Gastroesophageal sphincter (tissue), 4 donors: ENCODE results near the gene REN. TPM values are rescaled to one million over a fixed set of nuclear protein-coding genes. Genes with fewer than 3 reads are reported as not detected.

Experiments used
- ATAC-seq: fragments of 150-250 bp; one replicate; pipeline ENCODE4 v1.9.1; 2016; ENCODE audit warnings: mild to moderate bottlenecking, moderate library complexity
- H3K27ac ChIP-seq, 4 donors: fragments of 200-600 bp; sonication (generic) in 3 of 4; 1 replicate in 3 of 4; 2 replicates in 1 of 4; pipeline ENCODE4 v1.5.1; 2016 to 2019
- H3K27me3 ChIP-seq: fragments of 200-600 bp; sonication (generic); one replicate; pipeline ENCODE4 v1.5.1; 2019
- H3K36me3 ChIP-seq, 2 donors: fragments of 200-600 bp; sonication (generic); one replicate each; pipeline ENCODE4 v1.5.1; 2019; ENCODE audit warnings: control low read depth in 1 of 2
- H3K4me1 ChIP-seq, 3 donors: fragments of 200-600 bp; sonication (generic); 1 replicate in 2 of 3; 2 replicates in 1 of 3; pipeline ENCODE4 v1.5.1; 2016 to 2019; ENCODE audit warnings: control low read depth in 2 of 3
- H3K4me3 ChIP-seq, 2 donors: fragments of 200-600 bp; sonication (generic); one replicate each; pipeline ENCODE4 v1.5.1; 2019; ENCODE audit warnings: mild to moderate bottlenecking in 1 of 2, moderate library complexity in 1 of 2
- H3K9me3 ChIP-seq, 3 donors: fragments of 200-600 bp; sonication (generic); one replicate each; pipeline ENCODE4 v1.5.1; 2017 to 2019; ENCODE audit warnings: control low read depth in 2 of 3
- EP300 ChIP-seq: sonication (generic); formaldehyde crosslinking; IDR thresholded peaks from one replicate; pipeline ENCODE4 v1.6.1; 2017; ENCODE audit warnings: antibody characterized with exemption, mild to moderate bottlenecking
- POLR2A ChIP-seq, 2 donors: fragments of 450-650 bp; IDR thresholded peaks; one replicate each; pipeline ENCODE4 v1.6.1; 2017; ENCODE audit warnings: antibody characterized with exemption in 2 of 2, mild to moderate bottlenecking in 2 of 2, moderate library complexity in 1 of 2
- POLR2AphosphoS5 ChIP-seq: sonication (generic); formaldehyde crosslinking; IDR thresholded peaks from one replicate; pipeline ENCODE4 v1.6.1; 2017; ENCODE audit warnings: antibody characterized with exemption
- WGBS, 2 donors: methylation state at CpG; one replicate each; pipeline ENCODE4 v1.1.5; 2018; ENCODE audit warnings: low coverage in 1 of 2; 5-methylcytosine and 5-hydroxymethylcytosine counted together
- total RNA-seq, 4 donors: library from RNA; depleted of rRNA; stranded (reverse); fragments of >200 nt; gene quantifications; one replicate each; pipeline ENCODE4 v1.1.0, GENCODE V29; 2016
- TF ChIP-seq, protein P1 (sequence below), 4 experiments: fragments of 200-600 bp in 2 of 4; fragments of 450-650 bp in 2 of 4; sonication (generic) in 1 of 4; IDR thresholded peaks; one replicate each; pipeline ENCODE4 v1.5.1; 2017 to 2019; ENCODE audit warnings: antibody characterized with exemption in 4 of 4, mild to moderate bottlenecking in 2 of 4, moderate library complexity in 2 of 4

Gene REN
- total RNA-seq, 4 donors from 2014 or later: not detected

- WGBS, 2 donors: 93 to 96% methylated on average over 2 to 4 of the region's 4 CpGs
- peaks cover 0 to 10% (median 0%) of the 10 kb centered on the region in 3 donors for H3K4me1 ChIP-seq
- H3K27ac ChIP-seq: peak overlapping the region in 1 of 4 donors; percentile 2
These were observed 51.5 kb downstream of the REN start for GRCh38 chr1:204114606-204115005.

GRCh38 chr1:204113896-204114295 lies 52.2 kb downstream of the REN start:
- H3K9me3 ChIP-seq: no peaks in the 10 kb centered on the region
- ATAC-seq: peak; percentile 30
- 50% methylated on average over 1 of the region's 1 CpG; no CpG with 5 or more reads in 1 of the 2 donors for WGBS, 2 donors
- H3K27ac ChIP-seq: peak overlapping the region in 1 of 4 donors; percentile 2
- H3K36me3 ChIP-seq: peaks cover 0 to 39% of the 10 kb centered on the region in 2 donors
- H3K4me3 ChIP-seq: no peak overlapping the region
- no peaks in the 10 kb centered on the region for H3K27me3 ChIP-seq
- peaks cover 0 to 16% (median 0%) of the 10 kb centered on the region in 3 donors for H3K4me1 ChIP-seq
- TF ChIP-seq POLR2A (IDR thresholded peaks at IDR 0.05): no peak
- no peak for TF ChIP-seq EP300
- TF ChIP-seq, protein P1, sequence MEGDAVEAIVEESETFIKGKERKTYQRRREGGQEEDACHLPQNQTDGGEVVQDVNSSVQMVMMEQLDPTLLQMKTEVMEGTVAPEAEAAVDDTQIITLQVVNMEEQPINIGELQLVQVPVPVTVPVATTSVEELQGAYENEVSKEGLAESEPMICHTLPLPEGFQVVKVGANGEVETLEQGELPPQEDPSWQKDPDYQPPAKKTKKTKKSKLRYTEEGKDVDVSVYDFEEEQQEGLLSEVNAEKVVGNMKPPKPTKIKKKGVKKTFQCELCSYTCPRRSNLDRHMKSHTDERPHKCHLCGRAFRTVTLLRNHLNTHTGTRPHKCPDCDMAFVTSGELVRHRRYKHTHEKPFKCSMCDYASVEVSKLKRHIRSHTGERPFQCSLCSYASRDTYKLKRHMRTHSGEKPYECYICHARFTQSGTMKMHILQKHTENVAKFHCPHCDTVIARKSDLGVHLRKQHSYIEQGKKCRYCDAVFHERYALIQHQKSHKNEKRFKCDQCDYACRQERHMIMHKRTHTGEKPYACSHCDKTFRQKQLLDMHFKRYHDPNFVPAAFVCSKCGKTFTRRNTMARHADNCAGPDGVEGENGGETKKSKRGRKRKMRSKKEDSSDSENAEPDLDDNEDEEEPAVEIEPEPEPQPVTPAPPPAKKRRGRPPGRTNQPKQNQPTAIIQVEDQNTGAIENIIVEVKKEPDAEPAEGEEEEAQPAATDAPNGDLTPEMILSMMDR (IDR thresholded peaks at IDR 0.05): no peak
- no peak for TF ChIP-seq POLR2AphosphoS5

More at GRCh38 chr1:204114606-204115005, 51.5 kb downstream of the REN start:
- Histone ChIP-seq H3K36me3 (peaks cover 0 to 46% of the 10 kb centered on the region in 2 donors), H3K27me3 (no peaks in the 10 kb centered on the region), H3K9me3 (no peaks in the 10 kb centered on the region), H3K4me3 (no peak overlapping the region)
- TF ChIP-seq, protein P1 (IDR thresholded peaks at IDR 0.05): no peak
- no peak for TF ChIP-seq POLR2A (IDR thresholded peaks at IDR 0.05)
- ATAC-seq: no peak

GRCh38 chr1:204112876-204113730 lies 53.0 kb downstream of the REN start:
- TF ChIP-seq POLR2A (IDR thresholded peaks at IDR 0.05) (no peak), EP300 (no peak), POLR2AphosphoS5 (no peak)
- TF ChIP-seq, protein P1 (IDR thresholded peaks at IDR 0.05): no peak
- Histone ChIP-seq H3K4me1 (peaks cover 0 to 24% (median 4%) of the 10 kb centered on the region in 3 donors), H3K9me3 (no peaks in the 10 kb centered on the region), H3K27me3 (no peaks in the 10 kb centered on the region), H3K4me3 (no peak overlapping the region), H3K27ac (peak overlapping the region in 3 of 4 donors; percentile 12 to 33 (median 27)), H3K36me3 (peaks cover 0 to 33% of the 10 kb centered on the region in 2 donors)
- WGBS, 2 donors: 67 to 86% methylated on average over 1 of the region's 11 CpGs
- peak; percentile 23 for ATAC-seq

DNA sequence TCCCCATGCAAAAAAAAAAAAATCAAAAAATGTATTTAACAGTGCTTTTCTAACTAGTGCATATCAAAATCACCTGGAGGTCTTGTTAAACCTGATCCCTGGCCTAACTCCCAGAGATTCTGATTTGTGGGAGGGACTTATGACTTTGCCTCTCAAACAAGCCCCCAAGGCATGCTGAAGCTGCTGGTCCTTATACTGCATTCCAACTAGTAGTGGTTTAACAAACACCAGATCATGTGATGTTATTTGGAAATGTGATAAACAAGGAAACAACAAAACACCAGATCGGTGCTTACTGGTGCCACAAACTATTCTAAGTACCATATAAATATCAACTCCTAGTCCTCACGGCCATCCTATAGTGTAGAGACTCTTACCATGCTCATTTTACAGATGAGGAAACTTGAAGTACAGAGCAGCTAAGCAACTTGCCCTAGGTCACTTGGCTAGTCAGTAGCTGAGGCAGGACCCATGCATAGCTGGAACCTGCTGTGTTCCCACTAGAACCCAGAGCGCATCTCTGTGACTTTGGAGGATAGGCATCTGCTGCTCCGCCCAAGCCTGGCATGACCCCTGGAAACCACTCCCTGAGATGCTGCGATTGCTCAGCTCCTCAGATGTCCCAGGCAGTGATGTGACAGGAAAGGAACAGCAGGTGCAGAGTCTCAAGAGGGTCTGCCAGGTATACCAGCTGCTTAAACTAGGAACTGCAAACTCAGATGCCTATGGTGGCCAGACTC lies 55.1 kb downstream of the REN start:
- H3K4me1 ChIP-seq: peaks cover 0 to 34% (median 9%) of the 10 kb centered on the region in 3 donors
- no peak overlapping the region for H3K27ac ChIP-seq
- peaks cover 0 to 14% of the 10 kb centered on the region in 2 donors for H3K36me3 ChIP-seq
- H3K4me3 ChIP-seq: no peak overlapping the region
- 78 to 79% methylated on average over 2 of the region's 5 CpGs for whole genome bisulfite sequencing, 2 donors
- TF ChIP-seq, protein P1 (IDR thresholded peaks at IDR 0.05): no peak
- TF ChIP-seq POLR2A (IDR thresholded peaks at IDR 0.05) (no peak), EP300 (no peak), POLR2AphosphoS5 (no peak)
- H3K9me3 ChIP-seq: no peaks in the 10 kb centered on the region
- ATAC-seq: no peak
- H3K27me3 ChIP-seq: peaks cover 11% of the 10 kb centered on the region
